Lower leg skin (tissue), 4 donors: ENCODE results near the gene KRABD2.

Experiments
- DNase-seq, 2 donors: peaks; one replicate each; pipeline ENCODE4 v3.0.0-alpha.2; 2019; ENCODE audit warnings: low spot score in 2 of 2
- H3K4me3 ChIP-seq: fragments of 200-600 bp; sonication (generic); 2 replicates; pipeline ENCODE4 v1.5.1; 2017; ENCODE audit warnings: mild to moderate bottlenecking, low read depth; ENCODE audit not compliant: poor library complexity, severe bottlenecking
- CTCF ChIP-seq, 3 donors: fragments of 450-650 bp; IDR thresholded peaks; one replicate each; pipeline ENCODE4 v1.5.1; 2016; ENCODE audit warnings: antibody characterized with exemption in 3 of 3, mild to moderate bottlenecking in 3 of 3, moderate library complexity in 2 of 3
- POLR2A ChIP-seq, 2 donors: fragments of 450-650 bp; IDR thresholded peaks; one replicate each; pipeline ENCODE4 v1.6.1; 2016 to 2017; ENCODE audit warnings: antibody characterized with exemption in 2 of 2, mild to moderate bottlenecking in 1 of 2, moderate library complexity in 1 of 2
- WGBS, 2 donors: methylation state at CpG; one replicate each; pipeline ENCODE4 v1.1.5; 2018; 5-methylcytosine and 5-hydroxymethylcytosine counted together
- intact Hi-C: fragments of 100-400 bp; cut with DNase I; formaldehyde crosslinking; loops from one replicate; pipeline ENCODE4 v1.15.0; 2023; ENCODE audit warnings: low total_unique reads

Gene KRABD2

GRCh38 chr17:8417806-8418205 is 41.3 kb upstream of the KRABD2 start:
- intact Hi-C loops: loop anchor here (10.0 kb wide), 1 partner anchor 327 kb away; the partner anchor contains the start of gene CCDC42
- DNase-seq: no peak
- WGBS, 2 donors: 72 to 87% methylated on average over 4 of the region's 4 CpGs

GRCh38 chr17:8413938-8414337 is 37.4 kb upstream of the KRABD2 start:
- intact Hi-C loops: loop anchor here (10.0 kb wide), 1 partner anchor 331 kb away; the partner anchor contains the start of gene CCDC42
- no peak for TF ChIP-seq CTCF (IDR thresholded peaks at IDR 0.05)
- no peak for TF ChIP-seq POLR2A (IDR thresholded peaks at IDR 0.05)
- H3K4me3 ChIP-seq: no peak overlapping the region
- no peak for DNase-seq

More at GRCh38 chr17:8417806-8418205, 41.3 kb upstream of the KRABD2 start:
- no peak for TF ChIP-seq POLR2A (IDR thresholded peaks at IDR 0.05)
- TF ChIP-seq CTCF (IDR thresholded peaks at IDR 0.05): no peak
- H3K4me3 ChIP-seq: no peak overlapping the region

GRCh38 chr17:8413328-8413727 is 36.8 kb upstream of the KRABD2 start:
- intact Hi-C loops: loop anchor here (10.0 kb wide), 1 partner anchor 331 kb away; the partner anchor contains the start of gene CCDC42
- WGBS, 2 donors: 73 to 85% methylated on average over 4 of the region's 4 CpGs
- TF ChIP-seq POLR2A (IDR thresholded peaks at IDR 0.05) (no peak), CTCF (IDR thresholded peaks at IDR 0.05) (no peak)
- DNase-seq: no peak
- no peak overlapping the region for H3K4me3 ChIP-seq

- TF ChIP-seq CTCF (IDR thresholded peaks at IDR 0.05) (no peak), POLR2A (IDR thresholded peaks at IDR 0.05) (no peak)
- WGBS, 2 donors: 68 to 83% methylated on average over 5 of the region's 5 CpGs
- DNase-seq: peak in 1 of 2 donors; percentile 8
- H3K4me3 ChIP-seq: no peak overlapping the region
- intact Hi-C loops: loop anchor here (10.0 kb wide), 1 partner anchor 333 kb away; the partner anchor contains the start of gene CCDC42
These were observed 35.6 kb upstream of the KRABD2 start for GRCh38 chr17:8412089-8412488.

- H3K4me3 ChIP-seq: no peak overlapping the region
- intact Hi-C loops: loop anchor here (10.0 kb wide), 1 partner anchor 334 kb away; the partner anchor contains the start of gene CCDC42
- TF ChIP-seq POLR2A (IDR thresholded peaks at IDR 0.05) (no peak), CTCF (IDR thresholded peaks at IDR 0.05) (no peak)
- WGBS, 2 donors: 73 to 80% methylated on average over 1 of the region's 1 CpG
- DNase-seq: no peak
These were observed 34.4 kb upstream of the KRABD2 start for GRCh38 chr17:8410883-8411238.
